LoVo (cell line): ENCODE measurements around the gene CPLX3.
A peak's percentile ranks its signal among the peaks of the same experiment; 100 is the strongest.

Source experiments
- DNase-seq: peaks from one replicate; pipeline ENCODE4 v3.0.0-alpha.2; 2016; ENCODE audit warnings: low spot score

Gene CPLX3

DNA sequence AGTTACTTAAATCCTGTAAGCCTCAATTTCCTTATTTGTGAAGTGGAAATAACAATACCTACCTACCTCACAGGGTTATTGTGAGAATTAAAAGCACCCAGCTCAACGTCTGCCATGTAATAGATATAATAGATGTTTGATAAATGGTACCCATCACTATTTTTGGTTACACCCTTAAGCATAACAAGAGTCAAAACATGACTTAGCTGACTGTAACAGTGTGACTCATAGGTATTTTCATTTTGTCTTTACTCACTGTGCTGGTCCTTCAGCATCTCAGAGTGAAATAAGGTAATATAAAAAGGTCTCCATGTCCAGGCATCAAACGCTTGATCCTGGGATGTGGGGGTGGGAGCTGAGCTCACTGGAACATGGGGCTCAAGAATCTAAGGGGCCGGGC is 3.1 kb downstream of the CPLX3 start:
- DNase-seq: no peak

DNA sequence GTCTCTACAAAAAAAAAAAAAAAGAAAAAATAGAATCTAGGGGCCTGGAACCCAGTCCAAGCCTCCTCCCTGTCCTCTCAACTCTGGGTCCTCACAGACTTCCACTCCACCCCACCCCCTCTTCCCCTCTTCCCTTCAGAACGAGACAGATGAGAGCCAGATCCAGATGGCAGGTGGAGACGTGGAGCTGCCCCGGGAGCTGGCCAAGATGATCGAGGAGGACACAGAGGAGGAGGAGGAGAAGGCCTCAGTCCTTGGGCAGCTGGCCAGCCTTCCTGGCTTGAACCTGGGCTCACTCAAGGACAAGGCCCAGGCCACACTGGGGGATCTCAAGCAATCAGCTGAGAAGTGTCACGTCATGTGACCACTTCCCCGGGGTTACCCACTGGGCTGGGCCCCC is 3.6 kb downstream of the CPLX3 start:
- no peak for DNase-seq

DNA sequence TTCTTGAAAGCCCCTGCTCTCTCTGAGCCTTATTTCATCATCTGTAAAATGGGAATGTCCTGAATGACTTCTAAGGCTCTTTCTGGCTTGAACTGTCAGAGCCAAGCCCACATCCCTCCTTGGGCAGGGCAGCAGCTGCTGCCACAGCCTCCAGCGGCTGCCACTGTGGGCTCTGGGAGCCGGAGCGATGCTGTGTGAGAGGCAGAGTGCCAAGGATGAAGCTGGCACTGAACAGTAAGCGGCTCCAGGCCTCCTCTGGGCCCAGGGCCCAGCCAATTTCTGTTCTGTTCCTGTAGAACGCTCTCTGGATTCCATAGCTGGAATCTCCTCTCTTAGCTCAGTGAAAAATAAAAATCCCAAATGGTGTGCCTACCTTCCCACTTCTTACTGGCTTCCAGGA is 4.4 kb downstream of the CPLX3 start:
- DNase-seq: no peak

DNA sequence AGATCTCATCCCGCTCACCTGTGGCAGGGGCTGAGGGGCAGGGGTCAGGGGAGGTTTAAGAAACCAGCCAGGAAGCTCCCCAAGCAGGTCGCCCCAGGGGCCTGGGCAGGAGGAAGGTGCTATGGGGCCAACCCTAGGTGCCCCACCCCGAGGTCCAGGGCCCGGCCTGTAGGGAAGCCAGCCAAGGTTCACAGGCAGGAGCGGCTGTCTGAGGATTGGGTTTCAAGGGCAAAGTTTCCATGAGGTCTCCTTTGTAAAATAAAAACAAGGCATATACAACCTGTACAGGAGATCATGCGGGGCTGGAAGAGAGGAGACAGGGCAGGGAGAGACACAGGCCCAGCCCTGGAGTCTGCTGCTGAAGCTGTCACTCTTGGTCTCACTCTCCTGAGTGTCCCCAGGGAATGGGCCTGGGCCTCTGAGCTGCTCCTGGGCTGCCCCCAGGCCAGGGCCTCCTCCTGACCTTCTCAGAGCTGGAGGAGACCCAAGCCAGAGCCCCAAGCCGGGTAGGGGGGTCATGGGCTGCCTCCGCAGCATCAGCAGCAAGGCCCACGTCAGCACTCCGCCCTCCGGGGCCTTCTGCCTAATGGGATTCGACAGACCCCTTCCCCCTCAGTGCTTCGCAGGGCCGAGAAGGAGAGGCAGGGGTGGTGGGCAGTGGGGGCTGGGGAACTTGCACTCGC is 5.5 kb downstream of the CPLX3 start:
- DNase-seq: no peak

DNA sequence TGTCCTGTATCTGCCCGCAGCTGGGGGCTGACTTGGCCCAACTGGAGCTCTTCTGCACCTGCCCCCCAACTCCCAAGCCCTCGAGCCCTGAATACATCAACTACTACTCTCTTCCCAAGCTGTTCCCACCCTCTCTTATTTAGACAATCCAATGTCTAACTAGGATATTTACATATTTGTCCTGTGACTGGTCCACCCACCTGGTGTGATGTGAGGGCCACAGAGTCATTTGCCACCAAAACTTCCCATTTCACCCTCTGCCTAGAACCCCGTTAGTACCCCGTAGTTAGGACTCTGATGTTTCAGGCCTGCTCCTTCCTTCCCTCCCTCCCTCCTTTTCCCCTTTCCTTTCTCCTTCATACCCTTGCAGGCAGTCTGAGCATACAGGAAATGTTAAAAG is 6.4 kb downstream of the CPLX3 start:
- no peak for DNase-seq

DNA sequence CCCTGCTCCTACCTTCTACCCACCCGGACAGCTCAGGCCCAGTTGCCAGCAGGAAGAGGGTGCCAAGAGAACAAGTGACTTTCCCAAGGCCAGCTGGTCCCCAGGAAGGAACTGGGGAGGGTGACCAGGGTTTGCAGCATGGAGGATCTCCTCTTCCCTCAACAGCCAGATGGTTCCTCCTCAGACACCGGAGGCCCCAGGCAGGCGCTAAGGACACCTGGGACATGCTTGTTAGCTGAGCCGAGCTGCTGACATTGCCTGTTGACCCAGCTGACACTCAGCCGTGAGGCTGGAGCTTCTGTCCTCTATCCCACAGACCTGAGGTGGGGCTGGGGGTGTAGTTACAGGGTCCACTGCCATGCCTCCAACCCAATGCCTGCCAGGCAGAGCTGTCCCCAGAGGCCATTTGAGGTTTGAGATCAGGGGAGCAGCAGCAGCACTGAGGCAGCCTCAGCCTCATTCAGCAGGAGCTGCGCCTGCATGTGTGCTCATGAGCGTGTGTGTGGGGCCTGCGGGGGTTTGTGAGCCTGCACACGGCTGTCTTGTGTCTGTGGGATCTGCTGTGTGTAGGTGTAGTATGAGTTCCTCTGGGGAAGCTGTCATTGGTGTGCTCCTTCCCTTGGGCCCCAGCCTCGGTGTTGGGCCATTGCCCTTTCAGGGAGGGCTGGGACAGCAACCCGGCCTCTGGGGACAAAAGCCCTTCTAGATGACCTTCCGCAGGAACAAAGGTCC is 7.1 kb downstream of the CPLX3 start:
- DNase-seq: no peak

DNA sequence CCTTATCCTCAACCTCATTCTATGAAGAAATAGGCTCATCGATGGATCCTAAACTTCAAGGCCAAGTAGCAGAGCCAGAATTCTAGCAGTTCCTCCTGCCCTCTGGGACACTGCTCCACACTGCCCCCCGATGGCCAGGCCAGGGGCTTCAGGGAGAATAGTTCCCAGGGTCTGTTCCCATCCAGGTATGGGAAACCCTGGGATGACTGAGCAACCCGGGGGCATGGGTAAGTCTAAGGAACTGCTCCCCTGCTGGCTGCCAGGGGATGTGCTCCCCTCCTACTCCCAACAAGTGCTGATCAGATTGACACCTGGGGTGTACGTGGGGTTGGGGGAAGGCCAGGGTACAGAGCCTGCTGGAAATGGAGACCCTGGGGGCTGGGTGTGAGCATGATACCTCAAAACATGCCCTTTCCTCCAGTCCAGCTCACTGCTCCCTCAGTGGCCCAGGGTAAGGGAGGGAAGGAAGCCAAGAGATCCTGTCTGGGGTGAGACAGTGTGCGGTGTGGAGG is 8.9 kb downstream of the CPLX3 start:
- DNase-seq: peak; percentile 42

DNA sequence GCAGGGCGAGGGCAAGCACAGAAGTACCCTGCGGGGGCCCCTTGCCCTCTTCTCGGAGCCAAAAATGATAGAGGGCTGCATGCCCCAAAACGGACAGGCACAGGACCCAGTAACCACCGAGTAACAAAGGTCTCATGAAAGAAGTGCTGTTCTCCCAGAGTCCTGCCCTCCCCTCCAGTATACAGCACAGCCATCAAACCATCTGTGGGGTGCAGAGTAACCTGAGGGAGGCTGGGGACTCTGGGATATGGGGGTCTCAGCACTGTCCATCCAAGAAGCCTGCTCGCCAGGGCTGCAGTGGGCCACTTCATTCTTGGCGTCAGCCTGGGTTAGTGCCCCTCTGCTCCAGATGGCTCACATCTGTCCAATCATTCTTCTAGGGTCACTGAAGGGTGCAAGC is 10.4 kb downstream of the CPLX3 start:
- no peak for DNase-seq

DNA sequence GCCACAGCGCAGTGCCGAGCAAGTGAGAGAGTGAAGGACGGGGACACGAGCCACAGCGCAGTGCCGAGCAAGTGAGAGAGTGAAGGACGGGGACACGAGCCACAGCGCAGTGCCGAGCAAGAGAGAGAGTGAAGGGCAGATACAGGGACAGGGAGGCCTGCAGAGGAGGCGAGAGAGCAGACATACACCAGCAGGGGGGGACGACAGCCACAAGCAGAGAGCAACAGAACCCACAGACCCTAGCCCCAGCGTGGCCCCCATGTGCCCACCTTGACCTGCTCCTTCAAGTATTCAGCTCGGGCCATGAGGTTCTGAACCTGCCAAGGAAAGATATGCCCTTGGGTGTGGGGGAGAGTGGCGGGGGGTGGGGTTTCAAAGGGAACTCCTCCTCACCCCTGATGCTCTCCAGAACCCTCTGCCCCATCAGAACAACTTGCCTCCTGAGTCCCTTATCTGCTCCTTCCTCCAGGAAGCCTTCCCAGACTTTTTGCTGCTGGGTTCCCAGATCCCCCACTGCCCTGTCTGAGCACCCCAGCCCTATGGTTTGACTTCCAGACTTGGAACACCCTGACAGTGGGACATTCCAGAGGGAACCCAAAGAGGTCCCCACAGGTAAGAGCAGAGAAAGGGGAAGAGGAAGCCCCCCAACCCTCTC is 11.2 kb downstream of the CPLX3 start:
- DNase-seq: no peak

DNA sequence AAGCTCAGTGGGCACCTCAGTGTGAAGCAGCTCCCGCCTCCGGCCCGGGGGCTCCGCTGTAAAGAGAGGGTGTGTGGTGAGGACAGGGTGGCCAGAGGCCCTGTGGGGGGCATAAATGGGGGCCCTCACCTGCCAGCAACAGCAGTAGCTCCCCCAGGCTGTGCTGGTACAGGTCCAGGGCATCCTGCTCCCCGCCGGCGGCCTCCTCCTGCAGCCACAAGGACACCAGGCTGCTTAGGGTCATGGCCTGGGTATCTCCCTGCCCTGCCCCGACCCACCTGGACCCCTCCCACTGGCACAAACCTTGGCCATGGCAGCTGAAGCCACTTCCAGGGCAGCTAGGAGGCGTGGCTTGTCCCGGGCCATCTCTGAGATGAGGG is 11.7 kb downstream of the CPLX3 start:
- DNase-seq: no peak

DNA sequence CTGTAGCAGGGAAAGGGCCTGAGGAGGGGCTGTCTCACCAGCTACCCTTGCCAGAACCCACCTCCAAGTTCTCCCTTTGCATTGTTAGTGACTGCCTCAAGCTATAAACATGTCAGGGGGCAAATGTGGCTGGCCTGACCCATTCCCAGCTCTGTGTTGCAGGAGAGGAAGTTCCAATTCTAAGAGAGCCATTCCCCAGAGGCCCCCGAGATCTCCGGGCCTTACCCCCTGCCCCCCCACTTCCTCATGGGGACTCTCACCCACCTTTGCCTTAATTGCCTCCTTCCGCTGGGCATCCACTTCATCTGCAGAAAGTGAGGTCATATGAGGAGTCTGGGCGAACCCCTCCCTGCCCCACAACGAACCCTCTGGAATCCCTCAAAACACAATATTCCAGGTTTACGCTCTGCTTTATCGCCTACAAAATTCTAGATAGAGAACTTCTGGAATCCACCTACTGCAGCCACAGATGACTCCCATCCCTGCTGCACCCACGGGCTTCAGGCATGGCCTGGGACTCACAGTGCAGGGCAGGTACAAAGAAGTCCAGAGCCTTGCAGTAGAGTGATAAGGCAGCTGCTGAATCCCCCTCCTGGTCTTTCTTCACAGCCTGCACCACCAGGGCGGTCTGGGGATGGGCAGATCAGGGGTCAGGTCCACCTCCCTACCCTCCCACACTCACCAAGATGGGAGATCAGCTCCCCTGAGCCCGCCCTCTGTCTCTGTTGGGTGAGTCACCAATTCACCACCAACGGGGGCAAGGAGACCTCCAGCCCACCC is 12.5 kb downstream of the CPLX3 start:
- DNase-seq: no peak

DNA sequence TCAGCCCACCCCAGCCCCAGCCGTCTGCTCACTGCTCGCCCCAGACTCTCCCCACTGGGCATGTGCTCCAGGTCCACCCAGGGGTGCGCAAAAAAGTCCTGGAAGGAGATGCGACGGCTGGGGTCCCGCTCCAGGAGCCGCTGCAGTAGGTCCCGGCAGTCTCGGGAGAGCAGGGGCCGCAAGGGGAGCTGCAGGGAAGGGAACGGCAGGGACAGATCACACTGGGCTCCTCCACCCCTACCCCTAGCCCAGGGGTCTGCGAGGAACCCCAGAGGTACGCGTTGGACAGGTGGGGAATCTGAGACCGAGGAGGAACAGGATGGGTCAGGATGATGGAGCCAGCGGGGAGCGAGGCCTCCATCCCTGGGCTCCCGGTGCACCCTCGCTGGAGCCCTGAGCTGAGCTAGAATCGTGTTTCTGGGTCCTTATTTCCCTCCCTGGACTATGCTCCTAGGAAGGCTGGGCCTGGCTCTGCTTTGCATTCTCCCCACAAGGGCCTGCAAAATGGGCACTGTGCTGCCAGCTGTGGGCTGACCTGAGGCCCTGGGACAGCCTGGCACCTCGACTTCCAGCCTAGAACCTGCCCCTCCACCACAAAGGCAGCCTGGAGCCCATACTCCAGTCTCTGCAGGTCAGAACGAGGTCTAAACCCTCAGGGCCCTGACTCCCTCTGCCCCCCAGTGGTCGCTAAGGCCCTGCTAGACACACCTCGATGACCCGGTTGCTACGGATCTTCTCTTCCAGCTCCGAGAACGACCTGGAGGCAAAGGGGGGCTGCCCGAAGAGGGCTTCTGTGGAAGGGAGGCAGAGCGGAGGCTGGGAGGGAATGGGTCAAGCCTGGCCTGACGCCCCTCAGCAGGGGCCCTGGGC is 13.3 kb downstream of the CPLX3 start:
- no peak for DNase-seq

DNA sequence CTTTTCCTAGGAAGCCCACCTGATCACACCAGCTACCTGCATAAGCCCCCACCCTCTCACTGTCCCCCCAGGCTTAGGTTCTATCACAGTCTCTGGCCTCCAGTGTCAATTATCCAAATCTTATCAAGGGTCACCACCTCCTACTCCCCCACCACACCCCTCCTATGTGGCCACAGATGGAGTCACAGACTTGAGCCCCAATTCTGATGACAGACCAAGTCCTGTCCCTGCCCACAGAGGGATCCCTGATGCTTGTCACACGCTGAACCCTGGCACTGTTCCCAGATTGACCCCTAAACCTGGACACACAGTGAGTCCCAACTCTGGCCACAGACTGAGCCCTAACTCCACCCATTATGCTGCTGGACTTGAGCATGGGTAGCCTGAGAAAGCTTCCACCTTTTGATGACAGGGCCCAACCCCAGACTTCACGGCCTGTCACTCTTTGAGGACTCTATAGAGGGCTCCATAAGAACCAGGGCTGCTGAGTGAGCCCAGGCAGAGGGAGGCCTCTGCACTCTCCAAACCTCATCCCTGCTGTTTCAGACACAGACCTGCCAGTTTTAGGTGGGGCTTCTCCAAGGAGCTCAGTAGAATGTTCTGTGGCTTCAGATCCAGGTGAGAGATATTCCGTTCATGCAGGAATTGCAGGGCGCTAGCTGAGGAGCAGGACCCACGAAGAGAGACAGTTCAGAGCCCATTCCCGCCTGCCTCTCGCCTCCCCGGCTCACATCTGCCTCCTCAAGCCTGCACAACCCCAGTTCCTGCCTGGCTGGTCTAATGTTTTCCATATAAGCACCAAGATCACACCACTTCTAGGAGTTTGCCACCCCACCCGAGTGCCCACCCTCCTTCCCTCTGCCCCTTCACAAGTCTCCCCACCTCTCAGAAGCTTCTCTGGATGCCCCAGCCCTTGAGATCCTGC is 14.7 kb downstream of the CPLX3 start:
- no peak for DNase-seq

DNA sequence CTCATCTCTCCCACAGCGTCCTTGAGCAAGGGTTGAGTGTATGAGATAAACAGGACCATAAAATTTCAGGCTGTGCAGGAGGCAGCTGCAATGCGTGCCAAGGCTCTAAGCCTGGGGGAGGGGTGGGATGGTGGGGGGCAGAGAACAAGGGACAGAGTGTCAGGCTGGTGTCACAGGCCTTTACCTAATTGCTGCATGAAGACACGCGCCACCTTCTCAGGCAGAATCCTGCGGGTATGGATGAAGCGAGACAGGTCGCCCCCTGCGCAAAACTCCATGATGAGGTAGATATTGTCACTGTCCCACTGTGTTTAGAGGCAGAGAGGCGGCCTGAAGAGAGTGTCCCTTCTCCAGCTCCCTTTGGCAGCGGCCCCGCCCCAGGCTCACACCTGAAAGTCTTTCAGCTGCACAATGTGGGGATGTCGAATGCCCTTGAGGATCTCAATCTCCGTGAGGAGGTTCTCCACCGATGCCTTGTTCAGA is 15.5 kb downstream of the CPLX3 start:
- no peak for DNase-seq

DNA sequence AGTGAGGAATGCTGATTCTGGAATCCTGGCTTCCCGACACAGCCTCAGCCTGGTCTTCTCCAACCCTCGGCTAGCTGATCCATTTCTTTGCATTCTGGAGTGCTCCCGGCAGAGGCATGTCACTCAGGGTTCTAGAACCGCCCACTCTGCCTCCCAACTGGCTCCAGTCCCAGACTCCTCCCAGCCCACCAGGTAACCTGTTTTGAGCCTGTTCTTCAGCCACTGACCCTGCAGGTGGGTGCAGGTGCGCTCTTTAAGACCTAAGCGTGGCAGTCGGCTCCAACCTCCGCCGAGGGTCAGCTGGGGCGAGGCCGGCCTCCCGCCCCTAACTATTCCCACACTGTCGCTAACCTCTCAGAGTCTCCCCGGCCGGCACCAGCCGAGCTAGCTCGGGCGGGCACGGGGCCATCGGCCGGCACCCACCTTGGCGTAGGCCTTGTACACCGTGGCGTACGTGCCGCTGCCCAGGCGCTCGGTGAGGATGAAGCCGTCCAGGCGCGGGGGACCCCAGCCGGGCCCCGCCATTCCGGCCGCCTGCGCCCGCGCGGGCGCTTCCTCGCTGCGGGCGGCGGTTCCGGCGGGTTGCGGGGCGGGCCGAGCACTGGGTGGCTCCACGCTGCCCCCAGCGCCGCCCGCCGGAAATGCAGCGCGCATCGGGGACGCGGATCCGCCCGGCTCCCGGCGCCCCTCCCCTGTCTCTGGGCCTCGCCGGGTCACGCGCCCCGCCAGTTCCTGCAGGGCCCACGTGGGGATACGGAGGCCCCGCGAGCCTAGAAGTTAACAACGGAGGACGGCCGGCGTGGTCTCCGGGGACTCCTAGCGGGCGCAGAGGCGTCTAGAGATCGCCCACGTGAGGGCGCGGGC is 16.4 kb downstream of the CPLX3 start, which contains the start of gene ULK3:
ULK3 (minus strand) TSS at position 576 of the 864 bp plus-strand sequence; CDS start at position 525, 51 bp downstream.
- DNase-seq: peak; percentile 95

DNA sequence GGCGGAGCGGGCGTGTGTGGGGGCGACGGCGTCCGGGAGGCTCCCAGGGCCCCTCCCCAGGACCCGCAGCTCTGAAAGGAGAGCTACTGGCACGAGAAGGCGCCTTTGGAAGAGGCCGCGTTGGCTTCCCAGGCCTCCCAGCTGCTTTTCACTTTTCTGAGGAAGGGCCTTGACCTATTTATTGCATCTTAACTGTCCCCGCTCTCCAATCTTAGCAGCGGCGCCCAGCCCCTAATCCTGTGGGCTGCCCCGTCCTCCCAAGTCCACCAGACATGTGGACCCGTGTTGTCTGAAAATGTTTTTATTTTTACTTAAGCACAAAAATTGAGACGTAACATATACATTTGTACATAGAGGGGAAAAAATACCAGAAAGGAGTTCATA is 17.0 kb downstream of the CPLX3 start:
- DNase-seq: no peak

DNA sequence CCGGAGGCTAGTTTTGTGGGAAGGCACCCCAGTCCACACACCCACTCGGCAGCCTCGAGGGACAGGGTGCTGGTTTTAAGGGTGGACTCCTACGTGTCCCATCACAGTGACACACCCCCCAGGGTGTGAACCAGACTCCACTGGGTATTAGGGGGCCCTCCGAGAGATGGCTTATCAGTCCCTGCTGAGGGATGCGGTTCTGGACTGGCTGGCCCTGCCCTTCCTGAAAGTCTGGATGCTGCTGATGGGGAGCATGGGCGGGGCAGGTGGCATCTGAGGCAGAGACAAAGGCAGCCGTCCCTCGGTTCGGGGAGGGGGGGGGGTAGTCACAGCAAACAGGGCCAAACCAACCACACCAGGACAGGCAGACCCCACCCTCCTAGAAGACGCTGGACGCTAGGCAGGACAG is 17.5 kb downstream of the CPLX3 start:
- DNase-seq: no peak

DNA sequence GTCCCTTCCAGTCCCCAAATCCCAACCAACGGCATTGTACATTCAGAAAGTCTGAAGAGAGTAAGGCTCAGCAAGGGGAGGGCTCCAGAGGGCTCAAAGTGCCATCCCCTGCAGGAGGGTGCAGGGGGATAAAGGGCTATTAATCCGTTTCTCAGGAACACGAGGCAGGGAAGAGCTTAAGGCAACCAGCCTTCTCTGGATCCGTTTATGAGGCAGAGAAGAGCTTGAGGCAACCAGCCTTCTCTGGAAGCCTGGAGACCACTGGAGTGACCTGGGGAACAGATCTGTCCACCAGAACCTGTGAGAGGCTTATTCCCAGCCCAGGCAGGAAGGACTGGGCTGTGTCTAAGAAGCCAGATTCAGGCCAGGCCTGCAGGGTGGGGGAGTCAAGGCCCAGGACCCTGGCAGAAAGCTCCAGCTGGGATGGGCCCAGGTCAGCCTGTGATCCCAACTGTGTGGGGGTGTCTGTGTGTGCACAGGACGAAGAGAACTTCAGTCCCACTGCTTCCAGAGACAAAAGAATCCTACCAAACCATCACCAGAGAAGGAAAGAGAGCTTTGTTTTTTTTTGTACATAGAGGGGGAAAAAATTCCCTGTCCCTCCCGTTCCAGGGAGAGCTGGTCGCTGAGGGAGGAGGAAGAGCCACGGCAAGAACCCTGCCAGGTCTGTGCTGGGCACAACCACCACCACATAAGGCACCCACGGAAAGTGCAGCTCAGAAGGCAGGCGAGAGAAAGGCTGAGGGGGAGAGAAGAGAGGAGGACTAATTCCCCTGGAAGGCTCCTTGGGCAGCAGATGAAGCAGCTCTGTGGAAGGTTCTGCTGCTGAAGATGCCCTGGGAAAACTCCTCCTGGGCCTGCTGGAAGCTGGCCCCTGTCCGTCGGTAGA is 18.1 kb downstream of the CPLX3 start:
- no peak for DNase-seq
